Mucosa of stomach (tissue), 1 donor: Measurements from ENCODE around the gene PNPLA6.
"Not testable (repeated sequence)": the region's sequence is repeated elsewhere in the genome, so short reads cannot be mapped to it uniquely, and the experiment has no call there.

Source experiments
- H3K27me3 ChIP-seq: one replicate; pipeline ENCODE4 v1.7.0; 2013; ENCODE audit warnings: mild to moderate bottlenecking, low read length; ENCODE audit not compliant: control insufficient read depth, insufficient read depth
- H3K36me3 ChIP-seq: one replicate; pipeline ENCODE4 v1.7.0; 2013; ENCODE audit warnings: low read length; ENCODE audit not compliant: control insufficient read depth, insufficient read depth
- H3K4me1 ChIP-seq: one replicate; pipeline ENCODE4 v1.7.0; 2013; ENCODE audit warnings: mild to moderate bottlenecking, low read length; ENCODE audit not compliant: control insufficient read depth, insufficient read depth
- H3K4me3 ChIP-seq: one replicate; pipeline ENCODE4 v1.7.0; 2013; ENCODE audit warnings: low read length
- H3K9ac ChIP-seq: one replicate; pipeline ENCODE4 v1.7.0; 2013; ENCODE audit warnings: mild to moderate bottlenecking, low read length, moderate library complexity
- H3K9me3 ChIP-seq: one replicate; pipeline ENCODE4 v1.7.0; 2013; ENCODE audit warnings: mild to moderate bottlenecking, low read length, moderate library complexity; ENCODE audit not compliant: control insufficient read depth
- donor health status: Pancreatic carcinoma.

PNPLA6 gene

DNA sequence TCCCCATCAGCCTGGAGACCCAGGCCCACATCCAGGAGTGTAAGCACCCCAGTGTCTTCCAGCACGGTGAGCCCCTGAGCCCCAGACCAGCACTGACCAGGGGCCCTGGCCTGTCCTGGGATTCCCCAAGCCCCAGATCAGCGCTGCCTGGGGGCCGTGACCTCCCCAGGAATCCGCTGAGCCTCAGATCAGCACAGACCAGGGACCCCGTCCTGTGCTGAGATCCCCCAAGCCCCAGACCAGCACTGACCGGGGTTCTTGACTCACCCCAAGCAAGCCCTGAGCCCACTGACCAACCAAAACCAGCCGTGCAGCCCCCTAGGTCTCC lies 7.4 kb upstream of the PNPLA6 start:
- H3K36me3 ChIP-seq: no peaks in the 10 kb centered on the region
- no peaks in the 10 kb centered on the region for H3K27me3 ChIP-seq
- no peak overlapping the region for H3K4me3 ChIP-seq
- H3K9me3 ChIP-seq: no peaks in the 10 kb centered on the region
- H3K4me1 ChIP-seq: peaks cover 7% of the 10 kb centered on the region
- no peak overlapping the region for H3K9ac ChIP-seq

- no peaks in the 10 kb centered on the region for H3K9me3 ChIP-seq
- no peaks in the 10 kb centered on the region for H3K36me3 ChIP-seq
- no peak overlapping the region for H3K9ac ChIP-seq
- no peaks in the 10 kb centered on the region for H3K27me3 ChIP-seq
- no peak overlapping the region for H3K4me3 ChIP-seq
- H3K4me1 ChIP-seq: peaks cover 5% of the 10 kb centered on the region
These were observed 6.8 kb upstream of the PNPLA6 start for GRCh38 chr19:7528522-7529245.

- H3K4me3 ChIP-seq: no peak overlapping the region
- no peaks in the 10 kb centered on the region for H3K36me3 ChIP-seq
- no peaks in the 10 kb centered on the region for H3K27me3 ChIP-seq
- H3K9me3 ChIP-seq: no peaks in the 10 kb centered on the region
- peaks cover 4% of the 10 kb centered on the region for H3K4me1 ChIP-seq
- no peak overlapping the region for H3K9ac ChIP-seq
These were observed 6.3 kb upstream of the PNPLA6 start for GRCh38 chr19:7529246-7529600.

GRCh38 chr19:7529610-7530490 lies 5.7 kb upstream of the PNPLA6 start:
- Histone ChIP-seq H3K4me1 (peaks cover 4% of the 10 kb centered on the region), H3K36me3 (no peaks in the 10 kb centered on the region), H3K9me3 (no peaks in the 10 kb centered on the region), H3K9ac (no peak overlapping the region), H3K4me3 (no peak overlapping the region), H3K27me3 (no peaks in the 10 kb centered on the region)

- peak overlapping the region; percentile 20 for H3K4me3 ChIP-seq
- peak overlapping the region; percentile 70 for H3K9ac ChIP-seq
- H3K27me3 ChIP-seq: no peaks in the 10 kb centered on the region
- no peaks in the 10 kb centered on the region for H3K9me3 ChIP-seq
- peaks cover 4% of the 10 kb centered on the region for H3K4me1 ChIP-seq
- H3K36me3 ChIP-seq: no peaks in the 10 kb centered on the region
These were observed 2.1 kb upstream of the PNPLA6 start for GRCh38 chr19:7533281-7533885.

DNA sequence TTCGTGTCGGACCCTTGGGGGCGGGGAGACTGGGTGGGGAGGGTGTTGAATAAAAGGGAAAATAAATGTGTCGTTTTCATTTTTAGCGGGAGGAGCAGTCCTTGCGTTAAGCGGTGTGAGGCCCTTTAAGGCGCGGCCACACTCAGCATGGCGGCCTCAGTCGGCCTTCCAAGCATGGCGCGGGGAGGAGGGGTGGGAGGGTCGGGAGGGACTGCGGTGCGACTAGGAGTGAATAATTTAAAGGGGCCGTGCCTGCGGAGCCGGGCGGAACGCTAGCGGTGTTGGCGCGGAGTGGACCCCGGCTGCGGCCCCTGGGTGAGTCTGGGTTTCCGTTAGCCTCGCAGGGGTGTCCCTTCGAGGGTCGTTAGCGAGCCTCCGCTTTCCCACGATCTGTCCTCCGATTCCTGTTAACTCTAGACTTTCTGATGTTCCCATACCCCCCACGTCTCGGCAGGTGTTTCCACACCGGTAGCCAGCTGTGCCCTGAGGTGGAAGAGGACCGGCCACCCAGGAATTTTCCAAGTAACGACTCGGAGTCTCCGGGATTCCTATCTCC lies 1.5 kb upstream of the PNPLA6 start:
- H3K27me3 ChIP-seq: no peaks in the 10 kb centered on the region
- peak overlapping the region; percentile 85 for H3K9ac ChIP-seq
- H3K4me1 ChIP-seq: peaks cover 4% of the 10 kb centered on the region
- H3K4me3 ChIP-seq: peak overlapping the region; percentile 94
- H3K36me3 ChIP-seq: no peaks in the 10 kb centered on the region
- no peaks in the 10 kb centered on the region for H3K9me3 ChIP-seq

DNA sequence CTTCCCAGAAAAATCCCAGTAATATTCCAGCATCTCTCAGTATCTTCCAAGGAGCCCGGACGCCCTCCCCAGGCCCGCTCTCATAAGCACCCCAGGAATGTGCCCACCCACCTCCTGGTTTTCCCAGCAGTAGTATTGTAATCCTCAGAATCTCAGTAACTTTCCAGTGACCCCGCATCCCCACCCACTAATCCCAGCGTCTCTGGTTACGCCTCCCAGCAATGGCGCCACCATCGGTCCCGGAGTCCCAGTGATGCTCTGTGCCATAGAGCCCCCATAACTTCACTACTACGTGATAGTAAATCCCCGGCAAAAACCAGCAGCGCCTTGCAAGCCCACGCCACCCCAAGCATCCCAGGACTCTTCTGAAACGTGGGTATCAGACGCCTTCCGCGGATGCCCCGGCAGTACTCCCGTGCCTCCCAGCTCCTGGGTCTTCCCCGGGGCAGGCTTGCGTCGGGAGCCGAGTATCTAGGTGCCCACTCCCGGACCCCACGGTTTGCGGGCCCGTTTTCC lies 928 bp upstream of the PNPLA6 start:
- H3K9ac ChIP-seq: peak overlapping the region; percentile 85
- H3K27me3 ChIP-seq: no peaks in the 10 kb centered on the region
- no peaks in the 10 kb centered on the region for H3K36me3 ChIP-seq
- peak overlapping the region; percentile 94 for H3K4me3 ChIP-seq
- peaks cover 4% of the 10 kb centered on the region for H3K4me1 ChIP-seq
- H3K9me3 ChIP-seq: no peaks in the 10 kb centered on the region

DNA sequence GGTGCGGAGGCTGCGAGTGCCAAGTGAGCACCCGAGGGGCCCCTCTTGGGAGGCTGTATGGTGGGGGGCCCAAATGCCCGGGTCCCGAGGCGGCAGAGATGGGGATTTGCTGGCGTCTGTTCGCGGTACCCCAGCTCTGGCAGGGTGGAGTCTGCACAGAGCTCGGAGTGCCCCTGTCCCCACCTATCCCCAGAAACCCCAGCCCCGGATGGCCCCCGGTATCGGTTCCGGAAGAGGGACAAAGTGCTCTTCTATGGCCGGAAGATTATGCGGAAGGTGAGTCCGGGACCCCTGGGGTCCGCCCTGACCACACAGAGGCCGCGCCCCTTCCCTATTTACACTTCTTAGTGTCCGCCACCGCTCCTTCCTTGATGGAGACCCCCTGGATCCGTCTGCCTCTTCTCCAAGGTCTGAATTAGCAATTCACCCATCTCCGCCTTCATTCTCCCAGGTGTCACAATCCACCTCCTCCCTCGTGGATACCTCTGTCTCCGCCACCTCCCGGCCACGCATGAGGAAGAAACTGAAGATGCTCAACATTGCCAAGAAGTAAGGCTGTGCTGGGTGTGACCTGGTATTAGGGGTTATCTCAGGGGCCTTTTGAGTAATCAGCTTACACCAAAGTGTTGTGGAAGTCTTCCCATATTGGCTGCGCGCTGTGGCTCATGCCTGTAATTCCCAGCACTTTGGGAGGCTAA lies 630 bp downstream of the PNPLA6 start:
- Histone ChIP-seq H3K9me3 (no peaks in the 10 kb centered on the region), H3K27me3 (no peaks in the 10 kb centered on the region), H3K9ac (peak overlapping the region; percentile 85), H3K4me1 (peaks cover 4% of the 10 kb centered on the region), H3K4me3 (peak overlapping the region; percentile 94), H3K36me3 (no peaks in the 10 kb centered on the region)

DNA sequence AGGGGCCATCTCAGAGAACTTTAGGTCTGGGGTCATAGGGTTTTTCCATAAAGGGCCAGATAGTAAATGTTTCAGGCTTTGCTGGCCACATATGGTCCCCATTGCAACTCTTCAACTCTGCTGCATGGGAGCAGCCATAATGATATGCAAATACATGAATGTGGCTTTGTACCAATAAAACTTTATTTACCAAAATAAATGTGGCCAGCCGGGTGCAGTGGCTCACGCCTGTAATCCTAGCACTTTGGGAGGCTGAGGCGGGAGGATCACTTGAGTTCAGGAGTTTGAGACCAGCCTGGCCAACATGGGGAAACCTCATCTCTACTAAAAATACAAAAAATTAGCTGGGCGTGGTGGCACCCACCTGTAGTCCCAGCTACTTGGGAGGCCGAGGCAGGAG lies 3.5 kb downstream of the PNPLA6 start:
- not testable (repeated sequence) for H3K4me3 ChIP-seq, H3K27me3 ChIP-seq, H3K9me3 ChIP-seq, H3K9ac ChIP-seq, H3K36me3 ChIP-seq, H3K4me1 ChIP-seq

DNA sequence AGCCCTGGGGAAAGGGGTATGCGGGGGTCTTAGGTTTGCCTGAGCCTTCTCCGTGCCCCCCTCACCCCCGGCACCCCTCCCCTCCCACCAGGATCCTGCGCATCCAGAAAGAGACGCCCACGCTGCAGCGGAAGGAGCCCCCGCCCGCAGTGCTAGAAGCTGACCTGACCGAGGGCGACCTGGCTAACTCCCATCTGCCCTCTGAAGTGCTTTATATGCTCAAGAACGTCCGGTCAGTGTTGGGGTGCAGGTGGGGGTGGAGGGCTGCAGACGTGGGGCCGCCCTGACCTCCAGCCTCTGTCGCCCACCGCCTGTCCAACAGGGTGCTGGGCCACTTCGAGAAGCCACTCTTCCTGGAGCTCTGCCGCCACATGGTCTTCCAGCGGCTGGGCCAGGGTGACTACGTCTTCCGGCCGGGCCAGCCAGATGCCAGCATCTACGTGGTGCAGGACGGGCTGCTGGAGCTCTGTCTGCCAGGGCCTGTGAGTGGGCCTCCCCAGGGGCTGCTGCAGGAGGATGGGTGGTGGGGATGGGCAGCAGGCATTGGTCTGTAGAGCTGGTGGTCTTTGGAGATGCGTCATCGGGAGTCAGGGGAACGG lies 4.4 kb downstream of the PNPLA6 start:
- Histone ChIP-seq H3K4me1 (no peaks in the 10 kb centered on the region), H3K9me3 (no peaks in the 10 kb centered on the region), H3K27me3 (no peaks in the 10 kb centered on the region), H3K4me3 (no peak overlapping the region), H3K36me3 (no peaks in the 10 kb centered on the region), H3K9ac (no peak overlapping the region)

DNA sequence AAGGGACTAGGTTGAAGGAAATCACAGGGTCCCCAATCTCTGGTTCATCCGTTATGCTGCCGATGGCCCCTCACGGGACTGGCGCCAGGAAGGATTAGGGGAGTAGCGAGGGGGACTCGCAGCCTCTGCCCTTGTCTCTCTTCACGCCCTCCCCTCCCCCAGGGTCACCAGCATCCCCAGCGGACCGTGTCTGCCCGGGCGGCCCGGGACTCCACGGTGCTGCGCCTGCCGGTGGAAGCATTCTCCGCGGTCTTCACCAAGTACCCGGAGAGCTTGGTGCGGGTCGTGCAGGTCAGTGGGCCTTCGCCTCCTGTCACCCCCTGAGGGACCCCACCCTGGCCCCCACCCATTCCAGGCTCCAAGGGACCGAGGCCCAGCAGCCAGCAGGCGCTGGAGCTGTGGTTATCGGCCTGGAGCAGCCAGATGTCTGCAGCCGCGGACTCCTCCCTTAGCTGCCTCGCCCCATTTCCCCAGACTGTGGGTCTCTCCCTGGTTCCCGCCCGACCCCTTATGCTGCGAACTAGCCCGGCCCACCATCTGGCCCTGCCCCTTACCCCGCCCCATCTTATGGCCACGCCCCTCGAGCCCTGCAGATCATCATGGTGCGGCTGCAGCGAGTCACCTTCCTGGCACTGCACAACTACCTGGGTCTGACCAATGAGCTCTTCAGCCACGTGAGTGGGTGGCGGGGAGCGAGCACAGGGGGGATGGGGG lies 5.4 kb downstream of the PNPLA6 start:
- no peak overlapping the region for H3K9ac ChIP-seq
- H3K4me3 ChIP-seq: no peak overlapping the region
- no peaks in the 10 kb centered on the region for H3K4me1 ChIP-seq
- H3K27me3 ChIP-seq: no peaks in the 10 kb centered on the region
- H3K9me3 ChIP-seq: no peaks in the 10 kb centered on the region
- H3K36me3 ChIP-seq: no peaks in the 10 kb centered on the region
